Prostate gland (tissue), 2 donors: ENCODE measurements around the gene ABCA7.

Experiments
- POLR2A ChIP-seq: fragments of 450-650 bp; IDR thresholded peaks from one replicate; pipeline ENCODE4 v1.6.1; 2016; ENCODE audit warnings: antibody characterized with exemption, mild to moderate bottlenecking
- POLR2AphosphoS5 ChIP-seq: sonication (generic); formaldehyde crosslinking; IDR thresholded peaks from one replicate; pipeline ENCODE4 v1.6.1; 2017; ENCODE audit warnings: antibody characterized with exemption
- TF ChIP-seq, protein P1 (sequence below), 4 experiments: fragments of 200-600 bp in 2 of 4; fragments of 450-650 bp in 2 of 4; sonication (generic) in 2 of 4; IDR thresholded peaks; 1 replicate in 3 of 4; 2 replicates in 1 of 4; pipeline ENCODE4 v1.5.1; 2016 to 2019; ENCODE audit warnings: antibody characterized with exemption in 4 of 4, mild to moderate bottlenecking in 2 of 4, moderate library complexity in 2 of 4

DNA sequence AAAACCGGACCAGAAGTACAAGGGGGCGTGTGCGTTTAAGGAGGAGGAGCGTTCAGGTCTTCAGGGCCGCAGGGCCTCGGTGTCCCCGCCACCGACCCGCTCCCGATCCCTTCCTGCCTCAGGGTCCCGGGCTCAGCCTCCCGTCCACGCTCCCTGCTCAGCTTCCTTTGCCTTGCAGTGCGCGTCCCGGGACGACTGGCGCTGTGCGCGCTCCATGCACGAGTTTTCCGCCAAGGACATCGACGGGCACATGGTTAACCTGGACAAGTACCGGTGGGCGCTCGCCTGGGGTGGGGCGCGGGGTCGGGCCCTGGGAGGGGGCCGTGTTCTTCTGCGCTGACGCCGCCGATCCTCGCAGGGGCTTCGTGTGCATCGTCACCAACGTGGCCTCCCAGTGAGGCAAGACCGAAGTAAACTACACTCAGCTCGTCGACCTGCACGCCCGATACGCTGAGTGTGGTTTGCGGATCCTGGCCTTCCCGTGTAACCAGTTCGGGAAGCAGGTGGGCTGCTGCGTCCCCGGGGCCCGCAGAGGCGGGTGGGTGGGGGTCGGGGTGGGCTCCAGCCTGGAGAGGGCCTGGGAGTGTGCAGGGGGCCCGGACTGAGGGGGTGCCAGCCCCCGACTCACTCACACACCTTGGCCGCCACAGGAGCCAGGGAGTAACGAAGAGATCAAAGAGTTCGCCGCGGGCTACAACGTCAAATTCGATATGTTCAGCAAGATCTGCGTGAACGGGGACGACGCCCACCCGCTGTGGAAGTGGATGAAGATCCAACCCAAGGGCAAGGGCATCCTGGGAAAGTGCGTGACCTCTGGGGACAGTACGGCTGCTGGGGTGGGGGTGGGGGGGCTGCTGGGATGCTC, 65.3 kb downstream of the ABCA7 start:
- TF ChIP-seq, protein P1, sequence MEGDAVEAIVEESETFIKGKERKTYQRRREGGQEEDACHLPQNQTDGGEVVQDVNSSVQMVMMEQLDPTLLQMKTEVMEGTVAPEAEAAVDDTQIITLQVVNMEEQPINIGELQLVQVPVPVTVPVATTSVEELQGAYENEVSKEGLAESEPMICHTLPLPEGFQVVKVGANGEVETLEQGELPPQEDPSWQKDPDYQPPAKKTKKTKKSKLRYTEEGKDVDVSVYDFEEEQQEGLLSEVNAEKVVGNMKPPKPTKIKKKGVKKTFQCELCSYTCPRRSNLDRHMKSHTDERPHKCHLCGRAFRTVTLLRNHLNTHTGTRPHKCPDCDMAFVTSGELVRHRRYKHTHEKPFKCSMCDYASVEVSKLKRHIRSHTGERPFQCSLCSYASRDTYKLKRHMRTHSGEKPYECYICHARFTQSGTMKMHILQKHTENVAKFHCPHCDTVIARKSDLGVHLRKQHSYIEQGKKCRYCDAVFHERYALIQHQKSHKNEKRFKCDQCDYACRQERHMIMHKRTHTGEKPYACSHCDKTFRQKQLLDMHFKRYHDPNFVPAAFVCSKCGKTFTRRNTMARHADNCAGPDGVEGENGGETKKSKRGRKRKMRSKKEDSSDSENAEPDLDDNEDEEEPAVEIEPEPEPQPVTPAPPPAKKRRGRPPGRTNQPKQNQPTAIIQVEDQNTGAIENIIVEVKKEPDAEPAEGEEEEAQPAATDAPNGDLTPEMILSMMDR (IDR thresholded peaks at IDR 0.05), result no peak
- TF ChIP-seq POLR2A (no peak), POLR2AphosphoS5 (peak; percentile 19)
